HG02852 (cell line): ENCODE results near the gene TEX2.
A peak's percentile ranks its signal among the peaks of the same experiment; 100 is the strongest.
"Not testable (repeated sequence)": the region's sequence is repeated elsewhere in the genome, so short reads cannot be mapped to it uniquely, and the experiment has no call there.

Source experiments
- ATAC-seq: cut with Tn5 transposase; IDR thresholded peaks from one replicate; pipeline ENCODE4 v1.9.1; 2021; ENCODE audit warnings: mild to moderate bottlenecking, moderate library complexity; ENCODE audit not compliant: unreplicated experiment

The TEX2 gene

GRCh38 chr17:64216338-64217248 lies 46.5 kb downstream of the TEX2 start:
- peak; percentile 64 for ATAC-seq

DNA sequence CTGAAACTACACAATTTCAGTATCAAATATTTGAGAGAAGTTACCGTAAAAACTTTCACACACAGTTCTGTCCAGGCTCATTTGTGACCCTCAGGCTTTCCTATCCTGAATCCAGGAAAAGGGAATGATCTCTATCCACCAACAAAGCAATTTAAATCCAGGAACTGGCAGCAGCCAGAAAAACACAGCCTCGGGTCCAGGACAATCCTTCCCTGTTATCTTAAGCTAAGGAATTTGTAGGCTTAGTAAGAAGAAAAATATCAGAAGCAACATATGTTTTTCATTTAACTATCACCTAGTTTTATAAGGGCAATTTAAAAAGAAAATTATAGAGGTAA lies 47.1 kb downstream of the TEX2 start:
- no peak for ATAC-seq

DNA sequence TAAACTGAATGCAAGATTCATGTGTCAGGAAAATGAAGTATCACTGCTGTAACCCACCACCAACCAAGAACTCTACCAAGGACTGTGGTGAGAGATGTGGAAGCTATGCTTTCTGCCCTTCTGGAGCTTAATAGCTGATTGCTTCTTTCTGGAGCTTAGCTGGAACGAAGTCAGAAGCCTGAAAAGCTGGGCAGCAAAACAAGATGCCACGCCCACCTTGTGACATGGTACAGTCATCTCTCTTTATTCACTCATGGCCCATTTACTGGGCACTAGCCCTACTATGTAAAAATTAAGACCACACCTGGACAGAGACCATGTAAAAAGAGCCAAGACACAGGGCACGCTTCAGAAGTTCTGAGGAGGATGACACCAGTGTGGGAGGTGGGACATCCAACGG lies 48.1 kb downstream of the TEX2 start:
- ATAC-seq: no peak

DNA sequence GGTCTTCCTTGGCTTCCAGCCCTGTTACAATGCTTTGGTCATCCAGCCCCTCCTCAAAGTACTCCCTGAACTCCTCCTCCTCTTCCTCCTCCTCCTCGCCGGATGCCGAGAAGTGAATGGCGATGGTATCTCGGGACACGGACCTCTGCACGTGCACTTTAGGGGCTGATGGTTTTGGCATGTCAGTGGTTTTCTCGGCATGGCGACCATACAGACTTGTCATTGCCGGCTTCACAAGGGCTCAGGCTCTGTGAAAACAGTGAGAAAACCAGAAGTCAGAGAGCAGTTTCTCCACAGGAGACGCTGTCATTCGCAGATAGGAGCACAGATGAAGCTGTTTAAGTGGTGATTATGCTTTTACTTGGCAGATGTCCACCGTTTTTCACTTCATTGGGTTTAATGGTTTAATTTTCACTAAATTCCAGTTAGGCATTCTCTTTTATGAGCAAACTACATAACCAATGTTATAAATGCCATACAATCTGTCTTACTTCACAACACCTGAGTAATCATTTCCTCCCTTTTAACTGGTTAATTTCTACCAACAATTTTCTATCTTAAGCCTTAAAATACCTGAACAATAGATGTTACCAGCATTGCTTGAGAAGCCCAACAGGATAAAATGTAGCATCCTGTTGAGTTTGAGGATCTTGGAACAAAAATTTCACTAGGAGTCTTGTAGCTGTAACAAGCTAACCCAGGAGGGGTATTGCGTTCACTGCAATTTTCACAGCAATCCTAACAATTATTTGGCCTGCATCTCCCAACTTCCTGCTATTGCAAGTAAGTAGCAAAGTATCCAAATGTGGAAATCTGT lies 48.9 kb downstream of the TEX2 start:
- ATAC-seq: no peak

DNA sequence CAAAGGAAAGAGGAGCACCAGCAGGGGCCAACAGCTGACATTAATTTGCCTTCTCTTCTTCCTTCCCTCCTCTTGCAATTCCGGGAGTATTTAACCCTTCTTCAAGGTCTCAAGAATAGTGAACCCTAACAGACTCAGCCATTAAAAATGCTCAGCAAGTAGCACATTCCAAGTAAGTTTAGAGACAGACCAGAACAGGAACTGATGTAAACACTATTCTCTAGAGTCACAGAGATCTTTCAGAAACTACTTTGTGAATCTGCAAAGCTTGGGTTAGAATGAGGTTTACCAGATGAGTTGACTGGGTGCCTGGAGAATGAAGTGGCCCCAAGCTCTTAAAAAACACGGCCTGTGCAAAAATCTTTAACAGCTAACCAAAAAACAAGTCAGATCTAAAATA lies 50.9 kb downstream of the TEX2 start:
- ATAC-seq: no peak

GRCh38 chr17:64209983-64210382 lies 53.1 kb downstream of the TEX2 start:
- no peak for ATAC-seq

GRCh38 chr17:64209356-64209941 lies 53.6 kb downstream of the TEX2 start:
- no peak for ATAC-seq

DNA sequence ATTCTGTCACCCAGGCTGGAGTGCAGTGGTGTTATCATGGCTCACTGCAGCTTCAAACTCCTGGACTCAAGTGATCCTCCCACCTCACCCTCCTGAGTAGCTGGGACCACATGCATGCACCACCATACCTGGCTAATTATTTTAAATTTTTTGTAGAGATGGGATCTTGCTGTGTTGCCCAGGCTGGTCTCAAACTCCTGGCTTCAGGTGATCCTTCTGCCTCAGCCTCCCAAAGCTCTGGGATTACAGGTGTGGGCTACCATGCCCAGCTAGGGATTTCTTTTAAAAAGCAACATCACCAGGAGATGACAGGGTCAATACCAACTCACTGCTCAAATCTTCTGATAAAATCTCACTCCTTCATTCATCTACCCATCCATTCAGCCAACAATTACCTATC lies 54.4 kb downstream of the TEX2 start:
- not testable (repeated sequence) for ATAC-seq

GRCh38 chr17:64205804-64206203 lies 57.3 kb downstream of the TEX2 start:
- ATAC-seq: no peak

DNA sequence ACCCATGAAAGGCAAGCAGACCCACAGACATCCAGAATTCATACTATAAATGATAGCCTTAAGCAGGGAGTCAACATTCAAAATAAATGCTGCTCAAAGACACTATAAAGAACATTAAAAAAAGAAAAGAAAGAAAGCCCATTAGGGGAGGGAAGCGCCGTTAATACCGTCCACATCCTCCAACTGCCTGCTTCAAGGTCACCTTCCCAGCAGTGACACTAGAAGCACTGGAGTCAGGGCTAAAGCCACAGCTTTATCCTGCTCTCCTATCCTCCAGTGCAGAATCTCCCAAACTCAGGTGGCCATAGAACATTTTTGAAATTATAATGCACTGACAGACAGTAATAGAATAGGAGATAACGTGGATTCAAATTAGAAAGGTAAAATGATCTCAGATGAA lies 59.4 kb downstream of the TEX2 start:
- no peak for ATAC-seq

- no peak for ATAC-seq
Measured at GRCh38 chr17:64202683-64203344, 60.2 kb downstream of the TEX2 start.

DNA sequence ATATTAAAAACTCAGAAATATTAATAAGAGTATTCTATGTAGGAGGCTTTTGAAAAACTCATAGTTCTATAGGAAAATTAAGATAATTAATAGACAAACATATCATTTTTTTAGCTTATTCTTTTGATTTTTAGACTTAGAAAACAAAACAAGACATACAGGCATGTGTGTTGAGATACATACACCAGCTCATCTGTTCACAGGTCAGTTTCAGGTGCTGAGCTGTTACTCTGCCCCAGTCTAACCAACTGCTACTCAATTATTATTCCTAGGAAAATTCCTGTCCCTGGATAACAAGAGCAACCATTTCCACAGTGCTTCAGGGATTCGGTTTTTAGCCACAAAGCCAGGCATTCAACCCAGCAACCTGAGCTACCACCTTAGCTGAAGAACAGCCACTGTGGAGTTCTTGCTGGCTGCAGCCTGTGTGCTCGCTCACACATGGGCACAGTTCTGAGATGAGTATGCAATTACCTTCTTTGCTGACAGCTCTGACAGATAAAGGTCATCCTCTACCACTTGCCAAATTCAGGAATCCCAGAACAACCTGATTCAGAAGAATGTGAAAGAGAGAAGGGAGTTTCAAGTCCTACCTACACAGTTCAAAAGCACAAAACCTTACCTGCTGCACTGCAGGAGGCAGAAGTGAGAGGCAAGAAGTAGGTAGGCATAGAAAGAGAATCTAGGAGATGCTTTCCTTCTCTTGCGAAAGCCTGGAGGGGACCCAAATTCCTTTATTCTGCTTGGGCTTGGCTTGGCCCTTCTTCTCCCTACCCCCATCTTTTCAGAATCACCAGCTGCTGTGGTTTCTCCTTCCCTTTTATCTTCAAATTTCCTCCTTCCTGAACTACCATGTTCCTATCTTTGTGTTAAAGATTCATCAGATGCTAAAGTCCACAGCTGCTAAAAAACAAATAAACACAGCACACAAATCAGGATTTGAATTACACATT lies 62.7 kb downstream of the TEX2 start:
- peak; percentile 54 for ATAC-seq

GRCh38 chr17:64198331-64199090 lies 64.5 kb downstream of the TEX2 start:
- ATAC-seq: no peak

DNA sequence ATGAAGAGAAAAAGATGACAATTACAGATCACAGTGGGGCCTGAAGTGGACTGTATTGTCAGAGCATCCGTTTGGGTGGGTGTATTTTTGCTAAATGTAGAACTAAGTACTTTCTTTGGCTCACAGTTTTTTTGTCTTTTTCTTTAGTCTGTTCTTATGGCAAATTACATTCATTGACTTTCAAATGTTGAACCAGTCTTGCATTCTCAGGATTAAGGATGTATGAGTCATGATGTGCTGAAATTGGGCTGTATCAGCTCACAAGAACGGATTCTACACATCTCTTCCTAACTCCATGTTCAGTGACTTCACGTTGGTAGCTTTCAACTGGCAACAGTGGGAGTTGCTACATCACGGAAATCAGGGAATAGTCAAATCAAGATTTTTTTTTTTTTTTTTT lies 66.5 kb downstream of the TEX2 start:
- ATAC-seq: no peak

DNA sequence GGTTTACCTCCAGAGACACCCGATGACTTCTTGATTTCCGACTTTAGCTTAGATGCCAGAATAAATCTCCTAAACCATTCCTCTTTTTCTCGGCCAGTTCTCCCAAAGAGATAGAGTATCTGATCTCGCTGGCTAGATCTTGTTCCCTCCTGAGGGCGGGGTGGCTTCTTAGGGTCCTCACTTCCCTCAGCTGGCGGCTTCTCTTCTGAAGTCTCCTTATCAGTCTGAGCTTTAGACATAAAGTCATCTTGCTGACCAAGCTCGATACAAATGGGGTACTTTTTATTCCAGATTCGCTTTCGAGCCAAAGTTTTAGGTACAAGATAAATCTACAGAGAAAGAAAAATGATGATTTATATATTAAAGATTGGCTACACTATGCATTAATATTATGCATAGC lies 69.5 kb downstream of the TEX2 start:
- no peak for ATAC-seq

- ATAC-seq: no peak
Measured at GRCh38 chr17:64192589-64192988, 70.5 kb downstream of the TEX2 start.

DNA sequence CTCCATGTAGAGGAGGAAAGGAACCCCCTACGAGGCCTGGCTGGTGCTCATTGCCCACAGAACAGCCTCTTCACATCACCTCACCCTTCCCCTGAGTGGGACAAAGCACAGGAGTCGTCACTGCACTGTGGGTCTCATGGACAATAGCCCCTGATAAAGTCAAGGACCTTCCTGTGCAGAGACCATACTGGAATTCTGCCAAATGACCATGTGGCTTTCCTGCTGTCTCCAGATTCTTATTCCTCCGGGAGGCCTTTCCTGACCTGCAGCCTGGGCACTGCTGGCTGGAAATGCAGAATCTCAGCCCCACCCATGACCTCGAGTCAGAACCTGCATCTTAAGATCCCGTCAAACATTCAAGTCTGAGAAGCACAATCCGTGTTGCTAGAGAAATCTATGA lies 72.6 kb downstream of the TEX2 start:
- ATAC-seq: no peak

GRCh38 chr17:64188088-64188487 lies 75.0 kb downstream of the TEX2 start:
- ATAC-seq: no peak

GRCh38 chr17:64187093-64187895 lies 75.8 kb downstream of the TEX2 start:
- no peak for ATAC-seq
